DMS 273 (cell line): ENCODE measurements around the gene DMD.
"Not testable (repeated sequence)": the region's sequence is repeated elsewhere in the genome, so short reads cannot be mapped to it uniquely, and the experiment has no call there.

Experiments used
- DNase-seq: peaks from one replicate; lab custom pipeline; 2025; ENCODE audit not compliant: unreplicated experiment; lab: John Stamatoyannopoulos, UW

The DMD gene

DNA sequence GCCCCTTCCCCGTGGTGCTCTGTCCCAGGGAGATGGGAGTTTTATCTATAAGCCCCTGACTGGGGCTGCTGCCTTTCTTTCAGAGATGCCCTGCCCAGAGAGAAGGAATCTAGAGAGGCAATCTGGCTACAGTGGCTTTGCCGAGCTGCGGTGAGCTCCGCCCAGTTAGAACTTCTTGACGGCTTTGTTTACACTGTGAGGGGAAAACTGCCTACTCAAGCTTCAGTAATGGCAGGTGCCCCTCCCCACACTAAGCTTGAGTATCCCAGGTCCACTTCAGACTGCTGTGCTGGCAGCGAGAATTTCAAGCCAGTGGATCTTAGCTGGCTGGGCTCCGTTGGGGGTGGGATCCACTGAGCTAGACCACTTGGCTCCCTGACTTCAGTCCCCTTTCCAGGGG, 1740.6 kb downstream of the DMD start:
- DNase-seq, result not testable (repeated sequence)

- no peak for DNase-seq
Observed at GRCh38 chrX:31464306-31464915, 1746.9 kb downstream of the DMD start.

- no peak for DNase-seq
Observed at GRCh38 chrX:31461266-31461665, 1750.1 kb downstream of the DMD start.

DNA sequence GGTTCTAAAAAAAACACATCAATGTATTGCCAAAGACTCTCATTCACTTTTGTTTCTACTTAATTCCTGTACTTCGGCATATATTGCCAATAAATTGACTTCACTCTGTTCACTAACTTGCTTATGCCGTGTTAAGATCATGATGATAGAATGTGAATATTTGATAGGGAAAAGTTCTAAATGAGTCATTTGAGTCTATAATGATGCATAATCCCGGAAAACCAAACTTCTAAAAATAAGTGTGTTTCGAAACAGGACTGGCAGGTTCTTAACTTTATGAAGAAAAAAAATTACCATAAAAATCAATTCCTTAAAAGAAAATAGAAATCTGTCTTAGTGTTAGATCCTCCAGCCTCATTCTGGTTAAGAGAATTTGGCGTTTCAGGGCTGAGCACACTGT, 1752.0 kb downstream of the DMD start:
- DNase-seq, result no peak

- no peak for DNase-seq
Observed at GRCh38 chrX:31449965-31450364, 1761.4 kb downstream of the DMD start.

DNA sequence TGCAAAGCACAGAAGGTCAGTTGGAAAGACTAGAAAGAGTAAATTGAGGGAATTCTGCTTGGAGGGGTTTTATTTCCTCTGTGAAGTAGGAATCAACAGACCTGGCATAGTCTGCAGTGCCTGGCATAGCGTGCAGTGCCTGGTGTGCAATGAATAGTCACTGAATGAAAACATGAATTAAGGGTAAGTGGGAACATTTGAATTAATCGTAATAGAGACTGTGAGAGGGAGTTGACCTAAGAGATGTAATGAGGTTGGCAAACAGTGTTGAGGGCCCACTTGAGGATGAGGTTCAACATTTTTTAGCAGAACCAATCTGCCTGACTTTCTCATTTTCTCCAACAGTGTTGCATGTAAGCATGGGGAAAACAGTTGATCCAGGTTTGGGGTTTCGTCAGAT, 1762.3 kb downstream of the DMD start:
- no peak for DNase-seq

DNA sequence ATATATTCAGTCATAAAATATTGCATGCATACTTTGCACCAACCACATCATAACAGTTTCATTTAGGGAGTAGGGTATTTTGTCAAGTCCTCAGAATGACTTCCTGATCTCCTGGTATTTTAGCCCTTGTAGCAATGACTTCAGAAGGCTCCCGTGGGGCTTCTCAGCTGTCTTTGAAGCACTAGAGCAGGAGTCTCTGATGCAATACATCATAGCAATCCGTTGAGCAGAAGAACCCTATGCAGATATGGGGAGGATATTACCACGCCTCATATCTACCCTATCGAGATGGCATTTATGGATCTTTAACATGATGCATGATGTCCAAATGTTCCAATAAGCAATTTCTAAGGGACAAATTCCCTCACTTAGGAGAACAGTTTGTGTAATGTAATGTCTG, 1765.8 kb downstream of the DMD start:
- DNase-seq, result no peak

- DNase-seq, result no peak
Observed at GRCh38 chrX:31443654-31444053, 1767.7 kb downstream of the DMD start.

GRCh38 chrX:31440546-31440945, 1770.8 kb downstream of the DMD start:
- DNase-seq, result no peak

DNA sequence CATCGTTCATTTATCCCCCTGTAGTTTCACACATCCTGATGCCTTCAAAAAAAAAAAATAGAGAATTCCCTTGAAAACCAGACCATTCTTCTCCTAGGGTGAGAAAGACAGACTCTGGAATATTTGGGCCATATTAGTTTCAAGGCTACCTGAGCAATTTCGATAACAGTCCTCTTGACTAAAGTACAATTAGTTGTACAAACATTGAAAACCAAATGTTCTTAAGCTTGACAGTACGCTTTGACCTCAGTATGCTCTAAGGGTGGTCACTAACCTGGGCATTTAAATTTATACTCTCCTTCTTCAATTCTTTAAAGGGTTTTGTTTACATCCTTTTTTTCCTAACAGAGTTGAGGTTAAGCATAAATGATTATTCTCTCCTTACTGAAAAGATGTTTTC, 1774.9 kb downstream of the DMD start:
- DNase-seq, result no peak

DNA sequence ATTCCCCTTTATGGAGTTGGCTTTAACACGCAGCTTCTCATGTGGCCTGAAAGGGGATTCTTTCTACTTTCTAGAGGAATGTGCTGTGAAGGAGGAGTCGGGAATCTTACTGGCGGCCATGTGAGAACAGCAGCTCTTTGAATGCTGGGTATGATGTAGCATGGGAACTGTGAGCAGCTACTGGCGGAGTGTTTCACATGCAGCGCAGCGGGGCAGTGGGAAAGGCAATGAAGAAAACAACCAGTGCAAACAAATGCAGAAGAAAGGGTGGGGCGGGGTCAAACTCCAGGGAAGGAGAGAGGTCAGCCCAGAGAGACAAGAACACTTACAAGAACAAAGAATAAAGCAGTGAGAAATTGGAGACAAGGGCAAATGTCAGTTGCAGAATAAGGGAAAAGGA, 1775.8 kb downstream of the DMD start:
- DNase-seq, result no peak

- DNase-seq, result no peak
Observed at GRCh38 chrX:31433856-31434255, 1777.5 kb downstream of the DMD start.

DNA sequence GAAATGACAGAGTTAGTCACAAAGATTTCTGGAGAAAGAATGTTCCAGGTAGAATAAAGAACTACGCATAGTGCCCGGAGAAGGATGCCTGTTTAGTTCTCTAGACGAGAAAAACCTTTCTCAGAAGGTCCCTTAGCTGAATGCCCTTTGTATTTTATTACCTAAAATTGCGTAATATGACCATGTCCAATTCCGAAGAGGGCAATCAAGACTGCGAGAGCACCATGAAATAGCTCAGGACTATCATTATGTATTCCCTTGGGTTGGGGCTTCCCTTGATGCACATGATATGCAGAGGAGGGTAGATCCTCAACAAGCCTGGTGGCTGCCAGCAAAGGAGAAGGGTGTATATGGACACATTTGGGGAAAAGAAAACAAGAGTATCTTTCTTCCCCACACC, 1781.4 kb downstream of the DMD start:
- DNase-seq, result no peak

DNA sequence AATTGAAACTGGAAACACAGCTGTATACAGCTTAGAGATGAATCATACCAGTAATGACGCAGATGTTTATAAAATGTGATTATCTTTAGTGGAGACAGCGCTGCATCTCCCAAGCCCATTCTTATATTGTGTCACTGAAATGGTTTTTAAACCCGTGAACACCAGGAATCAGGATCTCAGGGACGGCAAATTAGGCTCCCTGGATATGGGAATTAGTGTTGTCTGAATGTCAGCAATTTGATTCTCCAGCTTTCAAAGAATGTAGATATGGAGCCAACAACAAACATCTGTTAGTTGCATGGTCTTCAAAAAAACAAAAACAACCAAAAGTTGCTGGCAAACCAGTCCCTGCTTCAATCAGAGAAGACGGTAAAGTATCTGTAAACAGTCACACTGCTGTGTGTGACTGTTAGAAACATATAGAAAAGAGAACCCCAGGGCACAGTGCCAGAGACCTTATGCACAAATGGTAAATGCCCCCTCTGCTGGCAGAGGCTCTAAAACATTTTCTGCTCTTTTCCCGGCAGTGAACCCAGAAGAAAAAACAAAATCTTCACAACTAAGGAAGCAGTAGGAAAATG, 1787.7 kb downstream of the DMD start:
- DNase-seq, result peak; percentile 78

GRCh38 chrX:31421441-31421840, 1789.9 kb downstream of the DMD start:
- no peak for DNase-seq

DNA sequence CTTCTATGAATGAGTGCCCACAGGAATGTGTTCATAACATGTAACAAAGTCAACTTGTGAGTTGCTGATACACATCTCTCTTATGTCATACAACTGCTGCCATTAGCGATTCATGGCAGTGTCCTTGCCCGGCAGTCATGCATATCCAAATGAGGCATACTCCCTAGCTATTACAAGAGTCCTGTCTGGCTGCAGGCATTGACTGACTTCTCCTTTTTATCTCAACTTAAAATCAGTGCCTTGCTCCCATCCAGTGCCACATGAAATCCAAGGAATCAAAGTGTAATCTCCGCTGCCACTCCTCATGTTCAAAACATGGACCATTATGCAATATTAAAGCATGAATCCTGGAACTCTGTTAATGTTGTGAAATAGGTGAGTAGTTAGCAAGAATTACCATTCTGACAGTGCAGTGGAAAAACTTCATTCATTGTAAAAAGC, 1790.6 kb downstream of the DMD start:
- no peak for DNase-seq

DNA sequence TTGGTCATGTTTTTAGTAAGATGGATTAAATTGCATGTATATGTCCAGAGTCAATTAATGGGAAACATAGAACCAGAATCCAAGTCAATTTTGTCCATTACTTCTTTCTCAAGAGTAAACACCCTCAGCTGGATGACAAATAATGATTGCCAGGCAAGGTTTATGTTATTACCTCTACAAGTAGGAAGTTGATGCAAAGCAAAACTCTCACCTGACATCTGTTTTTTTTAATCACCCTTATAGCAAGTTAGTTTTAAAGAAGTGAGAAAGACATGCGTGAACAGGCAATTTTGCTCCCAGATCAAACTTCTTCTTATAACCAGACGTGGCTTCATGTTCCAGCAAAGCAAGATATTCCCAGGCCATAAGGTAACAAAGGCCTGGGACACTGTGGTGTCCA, 1791.0 kb downstream of the DMD start:
- no peak for DNase-seq

DNA sequence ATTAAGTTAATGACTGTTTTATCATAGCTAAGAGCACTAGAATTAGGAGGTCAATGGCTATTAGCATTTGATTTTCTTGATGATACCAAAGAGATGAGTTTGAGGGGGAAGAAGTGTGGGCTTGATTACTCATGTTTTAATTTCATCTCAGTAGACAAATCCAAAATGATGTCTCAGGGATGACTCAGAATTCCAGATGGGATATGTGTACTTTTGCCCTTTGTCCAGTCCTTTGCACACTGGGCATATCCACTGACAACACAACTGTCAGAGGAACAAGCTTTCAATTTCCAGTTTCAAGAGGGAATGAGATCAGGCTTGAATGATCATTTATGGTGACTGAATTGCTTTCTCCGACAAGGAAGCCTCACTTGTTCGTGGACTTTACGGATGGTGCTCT, 1814.2 kb downstream of the DMD start:
- DNase-seq, result no peak

DNA sequence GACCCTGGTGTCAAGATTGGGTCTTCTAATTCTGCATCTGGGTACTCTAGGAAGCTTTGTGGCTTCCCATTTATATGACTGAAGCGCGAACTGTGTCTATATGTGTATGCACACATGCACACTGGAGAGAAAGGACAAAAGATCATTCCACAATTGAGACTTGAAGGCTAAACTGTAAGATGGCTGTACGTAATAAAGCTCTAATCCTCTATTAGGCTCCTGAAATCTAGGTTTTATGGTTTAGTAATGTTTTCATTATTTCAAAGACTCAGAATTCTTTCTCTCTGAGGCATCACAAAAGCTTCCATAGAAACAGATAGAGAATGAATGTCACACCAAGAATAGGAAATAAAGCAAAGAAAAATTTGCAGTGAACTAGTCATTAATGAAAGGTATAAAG, 1818.8 kb downstream of the DMD start:
- no peak for DNase-seq

DNA sequence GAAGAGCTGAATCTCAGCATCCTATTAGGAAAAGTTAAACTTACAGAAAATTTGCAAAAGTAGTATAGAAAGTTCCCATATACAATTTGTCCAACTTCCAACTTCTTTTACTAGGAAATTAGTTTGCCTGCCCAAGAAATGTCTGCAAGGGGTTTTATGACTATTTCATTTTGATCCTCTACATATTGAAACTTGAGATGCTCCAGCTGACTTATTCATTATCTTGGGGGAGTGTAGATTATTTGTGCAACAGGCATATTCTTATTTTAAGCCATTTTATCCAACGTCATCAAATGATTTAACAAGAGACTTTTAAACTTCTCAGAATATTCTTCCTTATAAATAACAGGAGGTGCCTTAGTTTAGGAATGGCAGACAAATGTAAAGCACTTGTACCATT, 1822.4 kb downstream of the DMD start:
- no peak for DNase-seq

DNA sequence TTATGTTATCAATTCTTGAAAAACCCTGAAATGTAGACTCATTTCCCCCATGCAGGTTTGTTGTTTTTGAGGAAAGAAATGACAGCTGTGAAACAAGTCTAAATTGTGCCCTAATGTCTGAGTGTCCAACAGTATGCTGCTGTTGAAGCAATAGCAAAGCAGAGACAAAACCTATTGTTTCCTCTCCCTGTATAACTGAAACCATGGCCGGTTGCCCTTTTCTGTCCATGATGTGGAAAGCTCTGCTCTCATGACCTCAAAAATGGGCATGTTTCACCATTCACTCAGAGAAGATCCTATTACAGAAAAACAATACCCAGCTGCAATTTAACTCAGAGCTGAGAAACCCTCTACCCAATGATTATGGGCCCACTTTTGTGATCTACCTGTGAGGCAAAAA, 1826.9 kb downstream of the DMD start:
- DNase-seq, result no peak

DNA sequence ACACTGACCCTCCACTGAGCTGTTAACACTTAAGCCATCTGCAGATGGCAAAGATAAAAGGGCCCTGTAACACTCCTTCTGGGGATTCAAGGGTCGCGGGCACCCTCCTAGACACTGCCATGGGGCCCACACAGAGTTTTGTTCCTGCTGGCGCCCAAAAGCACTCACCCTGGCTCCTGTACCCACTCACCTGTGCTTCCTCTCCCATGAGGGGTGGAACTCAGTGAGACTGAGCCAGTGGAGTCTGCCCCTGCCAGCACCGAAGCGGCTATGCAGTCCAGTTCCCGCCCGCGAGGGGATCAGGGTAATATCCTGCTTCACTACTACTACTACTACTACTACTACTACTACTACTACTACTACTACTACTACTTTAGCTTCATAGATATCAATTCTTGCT, 1827.4 kb downstream of the DMD start:
- DNase-seq, result no peak

GRCh38 chrX:31378973-31379372, 1832.4 kb downstream of the DMD start:
- not testable (repeated sequence) for DNase-seq
